ENCODE measurements around the gene BCAS1. TPM values are rescaled to one million over a fixed set of nuclear protein-coding genes. Genes with fewer than 3 reads are reported as not detected.

Gene BCAS1
- total RNA-seq, 1 experiment from 2014 or later: 0.11 TPM

DNA sequence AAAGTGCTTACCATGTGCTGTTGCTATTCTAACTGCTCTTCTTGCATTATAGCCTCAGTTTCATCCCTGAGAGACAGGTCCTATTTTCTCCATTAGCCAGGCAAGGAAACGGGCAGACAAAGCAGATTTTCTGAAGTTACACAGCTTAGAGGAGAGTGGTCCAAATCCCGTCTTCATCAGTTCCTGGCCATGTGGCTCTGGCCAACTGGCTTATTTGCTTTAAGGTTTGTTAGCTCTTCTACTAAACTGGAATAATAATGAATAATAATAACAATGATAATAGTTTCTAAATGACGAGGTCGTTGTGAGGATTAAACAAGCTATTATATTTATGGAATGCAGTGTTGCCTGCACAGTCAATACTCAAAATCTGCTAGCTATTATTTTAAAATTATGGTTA lies 35.8 kb upstream of the BCAS1 start:
- Histone ChIP-seq H3K4me3 (ENCODE audit: low read length) (no peak overlapping the region), H3K4me1 (ENCODE audit: low read length) (no peaks in the 10 kb centered on the region), H3K36me3 (ENCODE audit: insufficient read depth, low read length) (no peaks in the 10 kb centered on the region), H3K9ac (ENCODE audit: low read length) (no peak overlapping the region), H3K9me3 (ENCODE audit: low read length) (no peaks in the 10 kb centered on the region), H3K9me2 (replicated peaks; ENCODE audit: insufficient read depth, low read length) (no peaks in the 10 kb centered on the region), H2AFZ (ENCODE audit: low read length) (no peak overlapping the region), H3K79me2 (ENCODE audit: low read length) (no peaks in the 10 kb centered on the region), H3K27ac (ENCODE audit: low read length) (no peak overlapping the region), H4K20me1 (ENCODE audit: insufficient read depth, low read depth, low read length) (no peaks in the 10 kb centered on the region), H3K4me2 (ENCODE audit: low read depth, low read length, poor library complexity, severe bottlenecking) (no peak overlapping the region), H3K27me3 (ENCODE audit: low read length) (no peaks in the 10 kb centered on the region)
- DNase-seq: no peak

DNA sequence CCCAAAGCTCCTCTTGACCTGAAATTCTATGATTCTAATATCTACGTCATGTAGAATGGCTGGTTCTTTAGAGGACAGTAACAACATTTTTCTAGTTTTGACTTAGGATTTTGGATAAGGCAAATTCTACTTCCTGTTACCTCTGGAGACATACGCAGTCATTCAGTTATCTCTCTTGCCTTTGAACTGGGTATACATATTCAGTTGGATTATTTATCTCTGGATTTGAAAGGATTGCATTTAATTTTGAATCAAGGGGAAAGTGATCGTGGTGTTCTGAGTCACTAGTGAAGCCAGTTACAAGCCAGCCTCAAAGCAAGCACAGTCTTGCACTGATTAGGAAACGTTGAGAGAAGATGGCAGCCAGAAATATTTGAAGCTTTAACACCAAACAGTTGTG lies 35.3 kb upstream of the BCAS1 start:
- no peak overlapping the region for H2AFZ ChIP-seq (ENCODE audit: low read length)
- no peak overlapping the region for H3K27ac ChIP-seq (ENCODE audit: low read length)
- H3K4me3 ChIP-seq (ENCODE audit: low read length): no peak overlapping the region
- no peaks in the 10 kb centered on the region for H4K20me1 ChIP-seq (ENCODE audit: insufficient read depth, low read depth, low read length)
- H3K9ac ChIP-seq (ENCODE audit: low read length): no peak overlapping the region
- no peak overlapping the region for H3K4me2 ChIP-seq (ENCODE audit: low read depth, low read length, poor library complexity, severe bottlenecking)
- H3K9me3 ChIP-seq (ENCODE audit: low read length): no peaks in the 10 kb centered on the region
- no peaks in the 10 kb centered on the region for H3K9me2 ChIP-seq (replicated peaks; ENCODE audit: insufficient read depth, low read length)
- no peaks in the 10 kb centered on the region for H3K79me2 ChIP-seq (ENCODE audit: low read length)
- H3K4me1 ChIP-seq (ENCODE audit: low read length): no peaks in the 10 kb centered on the region
- DNase-seq: no peak
- no peaks in the 10 kb centered on the region for H3K27me3 ChIP-seq (ENCODE audit: low read length)
- no peaks in the 10 kb centered on the region for H3K36me3 ChIP-seq (ENCODE audit: insufficient read depth, low read length)

DNA sequence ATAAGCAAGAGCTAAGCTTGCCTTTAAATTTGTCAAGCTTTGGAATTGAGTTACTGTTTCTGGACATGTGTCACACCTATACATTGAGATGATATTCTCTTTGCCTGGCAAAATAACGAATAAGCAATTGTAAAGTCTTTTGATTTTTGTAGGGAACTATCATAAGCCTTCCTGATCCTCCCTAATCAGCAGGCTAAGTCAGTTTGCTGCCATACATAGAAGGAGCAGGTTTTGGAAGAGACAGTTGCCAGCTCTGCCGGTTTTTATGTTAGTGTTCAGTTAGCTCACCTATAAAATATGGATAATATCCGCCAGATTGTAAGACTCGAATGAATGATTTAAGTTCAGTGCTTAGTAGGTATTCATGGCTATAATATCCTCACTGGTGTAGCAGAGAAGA lies 34.4 kb upstream of the BCAS1 start:
- H3K79me2 ChIP-seq (ENCODE audit: low read length): no peaks in the 10 kb centered on the region
- H2AFZ ChIP-seq (ENCODE audit: low read length): no peak overlapping the region
- H3K36me3 ChIP-seq (ENCODE audit: insufficient read depth, low read length): no peaks in the 10 kb centered on the region
- H3K4me3 ChIP-seq (ENCODE audit: low read length): no peak overlapping the region
- no peak overlapping the region for H3K27ac ChIP-seq (ENCODE audit: low read length)
- H3K9me3 ChIP-seq (ENCODE audit: low read length): no peaks in the 10 kb centered on the region
- no peaks in the 10 kb centered on the region for H4K20me1 ChIP-seq (ENCODE audit: insufficient read depth, low read depth, low read length)
- H3K4me2 ChIP-seq (ENCODE audit: low read depth, low read length, poor library complexity, severe bottlenecking): no peak overlapping the region
- H3K9ac ChIP-seq (ENCODE audit: low read length): no peak overlapping the region
- no peak for DNase-seq
- no peaks in the 10 kb centered on the region for H3K4me1 ChIP-seq (ENCODE audit: low read length)
- H3K9me2 ChIP-seq (replicated peaks; ENCODE audit: insufficient read depth, low read length): no peaks in the 10 kb centered on the region
- no peaks in the 10 kb centered on the region for H3K27me3 ChIP-seq (ENCODE audit: low read length)

DNA sequence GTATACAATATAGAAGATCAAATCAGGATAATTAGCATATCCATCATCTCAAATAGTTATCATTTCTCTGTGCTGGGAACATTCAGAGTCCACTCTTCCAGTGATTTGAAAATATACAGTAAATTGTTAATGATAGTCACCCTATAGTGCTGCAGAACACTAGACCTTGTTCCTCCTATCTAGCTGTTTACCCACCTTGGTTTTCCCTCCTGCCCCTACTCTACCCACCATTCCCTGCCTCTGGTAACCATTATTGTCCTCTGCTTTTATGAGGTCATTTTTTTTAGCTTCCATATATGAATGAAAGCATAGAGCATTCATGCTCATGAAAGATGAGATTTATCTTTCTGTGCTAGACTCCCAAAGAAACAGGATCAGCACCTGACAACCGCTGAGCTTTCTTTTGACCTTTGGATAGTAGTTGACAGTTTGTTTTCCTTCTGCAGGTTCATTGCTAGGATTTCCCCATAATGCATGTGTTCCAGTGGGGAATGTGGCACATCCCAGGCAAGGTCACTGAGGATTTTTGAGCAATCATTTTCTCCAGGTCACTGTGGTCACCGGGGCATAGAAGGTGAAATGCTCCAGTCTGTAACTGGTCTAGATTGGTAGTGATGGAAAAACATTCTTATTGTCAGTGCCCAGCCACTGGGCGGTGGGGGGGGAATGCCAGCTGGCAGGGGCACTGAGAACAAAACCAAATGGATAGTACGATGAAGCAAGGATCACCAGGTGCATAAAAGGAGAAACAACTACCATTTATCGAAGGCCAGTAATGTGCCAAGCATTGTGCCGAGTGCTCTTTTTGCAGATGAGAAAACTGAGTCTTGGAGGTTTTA lies 33.6 kb upstream of the BCAS1 start:
- no peaks in the 10 kb centered on the region for H3K27me3 ChIP-seq (ENCODE audit: low read length)
- DNase-seq: no peak
- no peaks in the 10 kb centered on the region for H3K9me2 ChIP-seq (replicated peaks; ENCODE audit: insufficient read depth, low read length)
- H3K9me3 ChIP-seq (ENCODE audit: low read length): no peaks in the 10 kb centered on the region
- H3K9ac ChIP-seq (ENCODE audit: low read length): no peak overlapping the region
- H3K27ac ChIP-seq (ENCODE audit: low read length): no peak overlapping the region
- H3K4me2 ChIP-seq (ENCODE audit: low read depth, low read length, poor library complexity, severe bottlenecking): no peak overlapping the region
- peak overlapping the region; percentile 14; the same call in 1 of the 2 replicates for H2AFZ ChIP-seq (ENCODE audit: low read length)
- H4K20me1 ChIP-seq (ENCODE audit: insufficient read depth, low read depth, low read length): no peaks in the 10 kb centered on the region
- H3K4me3 ChIP-seq (ENCODE audit: low read length): no peak overlapping the region
- H3K36me3 ChIP-seq (ENCODE audit: insufficient read depth, low read length): no peaks in the 10 kb centered on the region
- H3K79me2 ChIP-seq (ENCODE audit: low read length): no peaks in the 10 kb centered on the region
- no peaks in the 10 kb centered on the region for H3K4me1 ChIP-seq (ENCODE audit: low read length)

DNA sequence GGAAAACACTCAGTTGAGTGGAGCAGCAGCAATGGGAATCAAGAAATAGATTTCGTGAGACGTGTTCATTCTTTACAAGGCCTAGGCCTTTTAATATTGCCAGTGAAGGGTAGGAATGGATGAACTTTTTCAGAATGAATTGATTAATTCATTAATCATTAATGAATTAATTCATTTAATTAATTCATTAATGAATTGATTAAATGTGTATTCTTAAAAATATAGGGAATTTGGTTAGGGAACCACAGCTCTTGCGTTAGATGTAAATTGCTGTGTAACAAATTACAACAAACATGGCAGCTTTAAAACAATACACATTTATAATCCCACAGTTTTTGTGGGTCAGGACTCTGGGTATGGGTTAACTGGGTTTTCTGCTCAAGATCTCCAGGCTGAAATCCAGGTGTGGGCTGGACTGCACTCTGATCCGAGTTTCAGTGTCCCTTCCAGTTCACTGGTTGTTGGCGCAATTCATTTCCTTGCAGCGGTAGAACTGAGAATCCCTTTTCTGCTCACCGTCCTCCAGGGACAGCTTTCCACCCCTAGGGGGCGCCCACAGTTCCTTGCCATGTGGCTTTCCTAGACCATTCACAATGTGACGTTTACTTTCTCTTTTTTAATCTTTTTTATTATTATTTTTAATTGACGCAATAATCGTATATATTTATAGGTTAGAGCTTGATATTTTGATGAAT lies 32.8 kb upstream of the BCAS1 start:
- H3K9me3 ChIP-seq (ENCODE audit: low read length): no peaks in the 10 kb centered on the region
- peak overlapping the region; percentile 14; the same call in 1 of the 2 replicates for H2AFZ ChIP-seq (ENCODE audit: low read length)
- DNase-seq: peak; percentile 83
- H3K27ac ChIP-seq (ENCODE audit: low read length): no peak overlapping the region
- no peaks in the 10 kb centered on the region for H3K36me3 ChIP-seq (ENCODE audit: insufficient read depth, low read length)
- no peaks in the 10 kb centered on the region for H3K27me3 ChIP-seq (ENCODE audit: low read length)
- H3K79me2 ChIP-seq (ENCODE audit: low read length): no peaks in the 10 kb centered on the region
- H4K20me1 ChIP-seq (ENCODE audit: insufficient read depth, low read depth, low read length): no peaks in the 10 kb centered on the region
- H3K4me2 ChIP-seq (ENCODE audit: low read depth, low read length, poor library complexity, severe bottlenecking): no peak overlapping the region
- no peaks in the 10 kb centered on the region for H3K9me2 ChIP-seq (replicated peaks; ENCODE audit: insufficient read depth, low read length)
- no peaks in the 10 kb centered on the region for H3K4me1 ChIP-seq (ENCODE audit: low read length)
- H3K4me3 ChIP-seq (ENCODE audit: low read length): no peak overlapping the region
- no peak overlapping the region for H3K9ac ChIP-seq (ENCODE audit: low read length)

DNA sequence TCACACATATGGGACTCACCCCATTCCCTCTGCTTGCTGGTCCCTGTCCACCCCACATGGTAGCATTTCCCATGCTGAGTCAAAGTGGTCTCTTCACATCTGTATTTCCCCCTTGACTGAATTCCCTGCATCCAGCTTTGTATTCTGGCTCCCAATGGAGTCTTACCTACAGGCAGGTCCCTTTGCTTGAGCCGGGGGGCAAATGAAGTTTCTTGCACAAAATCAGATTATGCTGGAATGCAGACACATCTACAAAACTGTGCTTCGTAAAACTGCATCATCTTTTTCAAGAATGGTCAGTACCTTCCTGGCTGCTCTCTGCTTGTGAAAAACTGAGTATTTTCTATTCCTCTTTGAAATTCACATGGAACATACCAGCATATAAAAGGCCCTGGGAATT lies 32.1 kb upstream of the BCAS1 start:
- no peaks in the 10 kb centered on the region for H3K36me3 ChIP-seq (ENCODE audit: insufficient read depth, low read length)
- no peak overlapping the region for H3K4me3 ChIP-seq (ENCODE audit: low read length)
- H3K9me3 ChIP-seq (ENCODE audit: low read length): no peaks in the 10 kb centered on the region
- H3K27ac ChIP-seq (ENCODE audit: low read length): no peak overlapping the region
- H3K4me1 ChIP-seq (ENCODE audit: low read length): no peaks in the 10 kb centered on the region
- H2AFZ ChIP-seq (ENCODE audit: low read length): no peak overlapping the region
- no peak overlapping the region for H3K4me2 ChIP-seq (ENCODE audit: low read depth, low read length, poor library complexity, severe bottlenecking)
- no peaks in the 10 kb centered on the region for H3K9me2 ChIP-seq (replicated peaks; ENCODE audit: insufficient read depth, low read length)
- H3K27me3 ChIP-seq (ENCODE audit: low read length): no peaks in the 10 kb centered on the region
- no peak for DNase-seq
- no peak overlapping the region for H3K9ac ChIP-seq (ENCODE audit: low read length)
- no peaks in the 10 kb centered on the region for H3K79me2 ChIP-seq (ENCODE audit: low read length)
- no peaks in the 10 kb centered on the region for H4K20me1 ChIP-seq (ENCODE audit: insufficient read depth, low read depth, low read length)

DNA sequence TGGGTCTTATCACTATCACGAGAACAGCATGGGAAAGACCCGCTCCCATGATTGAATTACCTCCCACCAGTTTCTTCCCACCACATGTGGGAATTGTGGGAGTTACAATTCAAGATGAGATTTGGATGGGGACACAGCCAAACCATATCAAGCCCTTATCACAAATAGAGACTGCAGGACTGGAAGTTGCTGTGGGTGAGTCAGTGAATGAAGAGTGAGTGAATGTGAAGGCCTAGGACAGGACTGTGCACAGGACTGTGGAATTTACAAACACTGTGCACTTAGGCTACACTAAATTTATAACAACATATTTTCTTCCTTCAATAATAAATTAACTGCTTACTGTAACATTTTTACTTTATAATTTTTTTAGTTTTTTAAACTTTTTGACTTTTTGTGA lies 30.2 kb upstream of the BCAS1 start:
- no peaks in the 10 kb centered on the region for H3K79me2 ChIP-seq (ENCODE audit: low read length)
- H3K9me3 ChIP-seq (ENCODE audit: low read length): no peaks in the 10 kb centered on the region
- H4K20me1 ChIP-seq (ENCODE audit: insufficient read depth, low read depth, low read length): no peaks in the 10 kb centered on the region
- no peak overlapping the region for H3K9ac ChIP-seq (ENCODE audit: low read length)
- H3K27me3 ChIP-seq (ENCODE audit: low read length): no peaks in the 10 kb centered on the region
- no peaks in the 10 kb centered on the region for H3K9me2 ChIP-seq (replicated peaks; ENCODE audit: insufficient read depth, low read length)
- H3K4me2 ChIP-seq (ENCODE audit: low read depth, low read length, poor library complexity, severe bottlenecking): no peak overlapping the region
- no peak overlapping the region for H3K4me3 ChIP-seq (ENCODE audit: low read length)
- H3K4me1 ChIP-seq (ENCODE audit: low read length): no peaks in the 10 kb centered on the region
- no peaks in the 10 kb centered on the region for H3K36me3 ChIP-seq (ENCODE audit: insufficient read depth, low read length)
- H3K27ac ChIP-seq (ENCODE audit: low read length): no peak overlapping the region
- H2AFZ ChIP-seq (ENCODE audit: low read length): no peak overlapping the region
- DNase-seq: no peak

DNA sequence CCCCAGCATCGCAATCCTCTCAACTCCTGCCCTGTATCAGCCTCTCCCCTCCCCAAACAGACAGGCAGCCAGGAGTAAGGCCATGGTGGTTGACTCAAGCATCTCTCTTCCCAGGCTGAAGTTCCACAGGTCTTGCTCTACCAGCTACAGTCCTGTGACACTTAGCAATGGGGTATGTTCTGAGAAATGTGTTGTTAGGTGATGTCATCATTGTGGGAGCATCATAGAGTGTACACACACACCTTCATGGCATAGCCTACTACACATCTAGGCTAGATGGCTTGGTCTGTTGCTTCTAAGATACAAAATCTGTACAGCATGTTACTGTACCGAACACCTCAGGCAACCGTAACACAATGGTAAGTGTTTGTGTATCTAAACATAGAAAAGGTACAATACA lies 29.5 kb upstream of the BCAS1 start:
- Histone ChIP-seq H4K20me1 (ENCODE audit: insufficient read depth, low read depth, low read length) (no peaks in the 10 kb centered on the region), H3K4me3 (ENCODE audit: low read length) (no peak overlapping the region), H3K9me2 (replicated peaks; ENCODE audit: insufficient read depth, low read length) (no peaks in the 10 kb centered on the region), H3K27me3 (ENCODE audit: low read length) (no peaks in the 10 kb centered on the region), H3K27ac (ENCODE audit: low read length) (no peak overlapping the region), H3K4me1 (ENCODE audit: low read length) (no peaks in the 10 kb centered on the region), H3K36me3 (ENCODE audit: insufficient read depth, low read length) (no peaks in the 10 kb centered on the region), H3K4me2 (ENCODE audit: low read depth, low read length, poor library complexity, severe bottlenecking) (no peak overlapping the region), H3K79me2 (ENCODE audit: low read length) (no peaks in the 10 kb centered on the region), H3K9ac (ENCODE audit: low read length) (no peak overlapping the region), H3K9me3 (ENCODE audit: low read length) (no peaks in the 10 kb centered on the region), H2AFZ (ENCODE audit: low read length) (no peak overlapping the region)
- no peak for DNase-seq

Measured in Karpas-422 (cell line).